H1 (cell line): ENCODE results near the gene TMEM187. TPM values are rescaled to one million over a fixed set of nuclear protein-coding genes. Genes with fewer than 3 reads are reported as not detected.

ENCODE experiments used
- ASH2L ChIP-seq: fragments of 200-600, 300-600 bp; sonication (generic); IDR thresholded peaks from one replicate; pipeline ENCODE4 v1.7.1; 2017; ENCODE audit warnings: low read length
- CTBP2 ChIP-seq: IDR thresholded peaks from 2 replicates; pipeline ENCODE4 v1.7.0; 2011; ENCODE audit warnings: borderline replicate concordance, mild to moderate bottlenecking, moderate library complexity, mixed read lengths, low read length; ENCODE audit not compliant: insufficient read depth, insufficient read length
- GABPA ChIP-seq: IDR thresholded peaks from 2 replicates; pipeline ENCODE4 v1.6.1; 2011; ENCODE audit warnings: mild to moderate bottlenecking, low read length, moderate library complexity, borderline replicate concordance; ENCODE audit not compliant: insufficient read depth
- GTF2F1 ChIP-seq: IDR thresholded peaks from 2 replicates; pipeline ENCODE4 v1.6.1; 2012; ENCODE audit warnings: low read depth, low read length, improper control_type of control experiment, borderline replicate concordance
- HDAC2 ChIP-seq, 2 experiments: fragments of 300-600 bp in 1 of 2; sonication (generic) in 1 of 2; IDR thresholded peaks; 2 replicates each; pipeline ENCODE4 v1.6.1; 2011 to 2012; ENCODE audit warnings: low read depth in 2 of 2, low read length in 2 of 2, mild to moderate bottlenecking in 2 of 2, moderate library complexity in 2 of 2, borderline replicate concordance in 1 of 2, inconsistent platforms in 1 of 2
- KDM5A ChIP-seq: fragments of 200-600 bp; IDR thresholded peaks from 2 replicates; pipeline ENCODE4 v1.7.1; 2012; ENCODE audit warnings: mild to moderate bottlenecking, low read length, inconsistent platforms, mixed read lengths
- TCF12 ChIP-seq: IDR thresholded peaks from 2 replicates; pipeline ENCODE4 v1.6.1; 2011; ENCODE audit warnings: low read depth, mild to moderate bottlenecking, low read length
- polyA plus RNA-seq, 7 experiments: library from polyadenylated mRNA; depleted of rRNA in 3 of 7; stranded (reverse) in 5 of 7; unstranded in 2 of 7; fragments of >200 nt in 5 of 7; fragments of 200-250 nt in 2 of 7; gene quantifications; 1 replicate in 5 of 7; 2 replicates in 1 of 7; 4 replicates in 1 of 7; pipeline versions ENCODE4 v1.2.1 to v1.2.3, GENCODE V29; 2011 to 2013; ENCODE audit warnings: missing spikeins in 2 of 7, mixed read lengths in 2 of 7
- total RNA-seq: library from RNA; stranded (reverse); fragmentation: NEBNext Ultra II Directional; extraction: Animal tissue kit (Norgen Biotek cat#: 25700); gene quantifications from 2 replicates; pipeline ENCODE4 v1.2.1, GENCODE V29; 2021

TMEM187 gene
- total and polyA plus RNA-seq, 2 of the 8 experiments (the other 6 are each of a cell fraction or from before 2014, with no cell fraction given): 5.0 to 14.5 TPM

DNA sequence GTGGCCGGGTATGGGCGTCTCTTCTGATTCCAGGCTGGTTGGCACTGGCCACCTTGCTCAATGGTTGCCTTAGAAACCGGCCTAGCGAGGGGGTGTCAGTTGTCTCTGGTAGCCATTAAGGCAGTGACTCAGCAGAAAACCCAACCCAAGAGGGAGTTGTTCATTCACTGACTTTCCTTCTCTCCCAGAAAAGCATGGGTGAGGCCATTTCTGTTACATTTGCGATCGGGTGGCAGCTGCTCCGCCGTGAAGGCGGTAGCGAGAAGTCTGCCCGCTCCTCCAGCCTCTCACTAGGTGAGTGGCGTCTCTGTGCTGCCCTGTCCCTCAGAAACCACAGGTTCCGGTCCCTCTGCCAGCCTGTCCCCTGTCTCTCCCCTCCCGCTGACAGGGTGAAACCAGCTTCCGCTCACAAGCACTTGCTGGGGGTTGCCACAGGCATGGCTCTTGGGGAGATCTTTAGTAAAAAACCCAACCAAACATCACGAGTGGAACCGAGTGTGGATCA lies 29.7 kb downstream of the TMEM187 start (continued):
- TF ChIP-seq GABPA (no peak), GTF2F1 (no peak), CTBP2 (no peak), KDM5A (no peak), HDAC2 (IDR thresholded peaks at IDR 0.05; ENCODE audit: borderline replicate concordance in 1 of 2, low read depth in 2 of 2, low read length in 2 of 2) (no peak), TCF12 (no peak), ASH2L (no peak)
